HCT116 (cell line): ENCODE data around the gene C17orf114.

Experiments used
- ATAC-seq: fragments of 200-7000 bp; cut with Tn5 transposase; 2 replicates; pipeline ENCODE4 v1.9.1; 2020; ENCODE audit warnings: mild to moderate bottlenecking, moderate library complexity
- BruUV-seq: library from RNA; stranded (reverse); fragments of 400-500 nt; replicated peaks from 2 replicates; lab custom pipeline; 2021; lab: Mats Ljungman, UMichigan
- CTCF ChIA-PET: fragments of 300-600 bp; sonication (Branson Sonifier 250); formaldehyde crosslinking; loops from one replicate; lab custom pipeline; 2021; ENCODE audit warnings: antibody characterized with exemption; lab: Charles Lee
- POLR2A ChIA-PET: fragments of 300-600, 350-600 bp; sonication (Branson Sonifier 250); formaldehyde crosslinking; loops from one replicate; lab custom pipeline; 2021; ENCODE audit warnings: antibody characterized with exemption; lab: Charles Lee
- RAD21 ChIA-PET, 2 experiments: fragments of 300-600 bp; sonication (Branson Sonifier 250); formaldehyde crosslinking; loops; one replicate each; lab custom pipeline; 2023; ENCODE audit warnings: low total read pairs in 2 of 2; ENCODE audit not compliant: uncharacterized antibody in 2 of 2, unreplicated experiment in 2 of 2, low non-redundant PET in 1 of 2; lab: Charles Lee
- DNase-seq: peaks from one replicate; pipeline ENCODE4 v3.0.0-alpha.2; 2010; ENCODE audit warnings: low read depth, low spot score
- H2AFZ ChIP-seq: fragments of 200-600 bp; shearing (Covaris generic), sonication (generic); 2 replicates; pipeline ENCODE4 v1.6.1; 2017; ENCODE audit warnings: low read depth, mixed run types, mixed read lengths, antibody characterized with exemption, low read length; ENCODE audit not compliant: poor library complexity, severe bottlenecking
- H3K27ac ChIP-seq: 2 replicates; pipeline ENCODE4 v1.5.1; 2012; ENCODE audit warnings: low read depth, low read length
- H3K27me3 ChIP-seq: fragments of 200-600 bp; sonication (generic); 2 replicates; pipeline ENCODE4 v1.6.1; 2016; ENCODE audit warnings: mixed run types, low read length, mixed read lengths; ENCODE audit not compliant: insufficient read depth
- H3K36me3 ChIP-seq, 2 experiments: fragments of 200-500 bp in 1 of 2; fragments of 200-600 bp in 1 of 2; sonication (Bioruptor generic) in 1 of 2; sonication (generic) in 1 of 2; 2 replicates each; pipeline versions ENCODE4 v1.5.1 to v1.6.1; 2014 to 2016; ENCODE audit warnings: low read length in 2 of 2, inconsistent platforms in 1 of 2, mixed read lengths in 1 of 2, mixed run types in 1 of 2; ENCODE audit not compliant: insufficient read depth in 2 of 2, control insufficient read depth in 1 of 2
- H3K4me1 ChIP-seq, 2 experiments: fragments of 200-600 bp in 1 of 2; sonication (generic) in 1 of 2; 2 replicates each; pipeline versions ENCODE4 v1.5.1 to v1.6.1; 2012 to 2017; ENCODE audit warnings: low read length in 2 of 2, inconsistent platforms in 1 of 2, mild to moderate bottlenecking in 1 of 2, mixed read lengths in 1 of 2, mixed run types in 1 of 2, moderate library complexity in 1 of 2; ENCODE audit not compliant: insufficient read depth in 2 of 2, control insufficient read depth in 1 of 2
- H3K4me2 ChIP-seq: fragments of 200-600 bp; sonication (generic); 2 replicates; pipeline ENCODE4 v1.6.1; 2017; ENCODE audit warnings: mixed run types, low read length, mixed read lengths
- H3K4me3 ChIP-seq, 2 experiments: fragments of 200-600 bp in 1 of 2; sonication (generic) in 1 of 2; replicated peaks in 1 of 2; 2 replicates each; pipeline ENCODE4 v1.5.1; 2011 to 2016; ENCODE audit warnings: low read length in 2 of 2, control low read depth in 1 of 2, low read depth in 1 of 2, mild to moderate bottlenecking in 1 of 2, mixed read lengths in 1 of 2, mixed run types in 1 of 2
- H3K79me2 ChIP-seq: fragments of 200-600 bp; sonication (generic); 2 replicates; pipeline ENCODE4 v1.6.1; 2017; ENCODE audit warnings: mild to moderate bottlenecking, mixed run types, low read length, moderate library complexity, mixed read lengths; ENCODE audit not compliant: insufficient read depth
- H3K9ac ChIP-seq: fragments of 200-600 bp; sonication (generic); 2 replicates; pipeline ENCODE4 v1.6.1; 2016; ENCODE audit warnings: low read length, mixed read lengths
- H3K9me2 ChIP-seq: fragments of 200-600 bp; sonication (generic), shearing (Covaris generic); 2 replicates; pipeline ENCODE4 v1.6.1; 2017; ENCODE audit warnings: mixed run types, mild to moderate bottlenecking, moderate library complexity; ENCODE audit not compliant: insufficient read depth
- H3K9me3 ChIP-seq, 2 experiments: fragments of 200-500 bp in 1 of 2; fragments of 200-600 bp in 1 of 2; sonication (Bioruptor generic) in 1 of 2; sonication (generic) in 1 of 2; 2 replicates each; pipeline ENCODE4 v1.6.1; 2014 to 2017; ENCODE audit warnings: low read length in 2 of 2, mixed read lengths in 2 of 2, inconsistent platforms in 1 of 2, low read depth in 1 of 2, mild to moderate bottlenecking in 1 of 2, mixed run types in 1 of 2, moderate library complexity in 1 of 2; ENCODE audit not compliant: control insufficient read depth in 1 of 2, insufficient read depth in 1 of 2
- H4K20me1 ChIP-seq: fragments of 200-600 bp; sonication (generic), shearing (Covaris generic); 2 replicates; pipeline ENCODE4 v1.6.1; 2017; ENCODE audit warnings: mixed run types, mild to moderate bottlenecking, moderate library complexity; ENCODE audit not compliant: insufficient read depth
- EZH2phosphoT487 ChIP-seq: fragments of 200-600 bp; IDR thresholded peaks from 2 replicates; pipeline ENCODE4 v1.6.1; 2018; ENCODE audit warnings: antibody characterized with exemption, borderline replicate concordance
- FOSL1 ChIP-seq: IDR thresholded peaks from 2 replicates; pipeline ENCODE4 v1.6.1; 2012; ENCODE audit warnings: low read depth
- SP1 ChIP-seq: IDR thresholded peaks from 2 replicates; pipeline ENCODE4 v1.6.1; 2012; ENCODE audit warnings: low read depth
- YY1 ChIP-seq: IDR thresholded peaks from 2 replicates; pipeline ENCODE4 v1.6.1; 2011; ENCODE audit warnings: low read length, low read depth, moderate library complexity, mild to moderate bottlenecking; ENCODE audit not compliant: insufficient replicate concordance; ENCODE audit errors: extremely low read depth
- intact Hi-C: fragments of 100-400 bp; cut with micrococcal nuclease; formaldehyde crosslinking; loops from 2 replicates; pipeline ENCODE4 v1.10.0; 2022
- TF ChIP-seq, protein P1 (sequence below): IDR thresholded peaks from 2 replicates; pipeline ENCODE4 v1.6.1; 2011; ENCODE audit warnings: mild to moderate bottlenecking, low read length, moderate library complexity; ENCODE audit not compliant: insufficient replicate concordance; ENCODE audit errors: extremely low read depth
- TF ChIP-seq, protein P2 (sequence below), 3 experiments: fragments of 200-600 bp in 1 of 3; sonication (generic) in 1 of 3; IDR thresholded peaks in 2 of 3; conservative IDR thresholded peaks in 1 of 3; 2 replicates each; pipeline ENCODE4 v1.5.1; 2012 to 2017; ENCODE audit warnings: low read depth in 2 of 3, low read length in 2 of 3, antibody characterized with exemption in 1 of 3, borderline replicate concordance in 1 of 3, control low read depth in 1 of 3, mild to moderate bottlenecking in 1 of 3, mixed read lengths in 1 of 3, mixed run types in 1 of 3, moderate library complexity in 1 of 3; ENCODE audit not compliant: insufficient read depth in 1 of 3

The C17orf114 gene

GRCh38 chr17:4802228-4802627 is at the start of gene C17orf114:
TSS of gene C17orf114 (minus strand) at chr17:4802328.
- no peaks in the 10 kb centered on the region for H3K9me3 ChIP-seq
- CTCF ChIA-PET: no interaction called here

More at GRCh38 chr17:4802228-4802627, at the start of gene C17orf114:
- no TSS peak for BruUV-seq
- no peak within 1 kb of the TSS for H3K9ac ChIP-seq
- peaks cover 7% of the 10 kb centered on the region for H3K79me2 ChIP-seq
- ATAC-seq (no peak), DNase-seq (no peak)
- no peak within 1 kb of the TSS for H3K27ac ChIP-seq
- H2AFZ ChIP-seq: no peak within 1 kb of the TSS
- H3K4me3 ChIP-seq: no peak within 1 kb of the TSS
- intact Hi-C loops: no loop called here
- RAD21 ChIA-PET: no interaction called here
- peaks cover 6 to 7% of the 10 kb centered on the region in 2 experiments; a peak in 3 of 4 replicates for H3K4me1 ChIP-seq
- peaks cover 8 to 18% of the 10 kb centered on the region in 2 experiments for H3K36me3 ChIP-seq
- TF ChIP-seq, protein P1, sequence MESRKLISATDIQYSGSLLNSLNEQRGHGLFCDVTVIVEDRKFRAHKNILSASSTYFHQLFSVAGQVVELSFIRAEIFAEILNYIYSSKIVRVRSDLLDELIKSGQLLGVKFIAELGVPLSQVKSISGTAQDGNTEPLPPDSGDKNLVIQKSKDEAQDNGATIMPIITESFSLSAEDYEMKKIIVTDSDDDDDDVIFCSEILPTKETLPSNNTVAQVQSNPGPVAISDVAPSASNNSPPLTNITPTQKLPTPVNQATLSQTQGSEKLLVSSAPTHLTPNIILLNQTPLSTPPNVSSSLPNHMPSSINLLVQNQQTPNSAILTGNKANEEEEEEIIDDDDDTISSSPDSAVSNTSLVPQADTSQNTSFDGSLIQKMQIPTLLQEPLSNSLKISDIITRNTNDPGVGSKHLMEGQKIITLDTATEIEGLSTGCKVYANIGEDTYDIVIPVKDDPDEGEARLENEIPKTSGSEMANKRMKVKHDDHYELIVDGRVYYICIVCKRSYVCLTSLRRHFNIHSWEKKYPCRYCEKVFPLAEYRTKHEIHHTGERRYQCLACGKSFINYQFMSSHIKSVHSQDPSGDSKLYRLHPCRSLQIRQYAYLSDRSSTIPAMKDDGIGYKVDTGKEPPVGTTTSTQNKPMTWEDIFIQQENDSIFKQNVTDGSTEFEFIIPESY: no peak
- TF ChIP-seq YY1 (no peak), SP1 (no peak), FOSL1 (no peak), EZH2phosphoT487 (no peak)
- TF ChIP-seq, protein P2, sequence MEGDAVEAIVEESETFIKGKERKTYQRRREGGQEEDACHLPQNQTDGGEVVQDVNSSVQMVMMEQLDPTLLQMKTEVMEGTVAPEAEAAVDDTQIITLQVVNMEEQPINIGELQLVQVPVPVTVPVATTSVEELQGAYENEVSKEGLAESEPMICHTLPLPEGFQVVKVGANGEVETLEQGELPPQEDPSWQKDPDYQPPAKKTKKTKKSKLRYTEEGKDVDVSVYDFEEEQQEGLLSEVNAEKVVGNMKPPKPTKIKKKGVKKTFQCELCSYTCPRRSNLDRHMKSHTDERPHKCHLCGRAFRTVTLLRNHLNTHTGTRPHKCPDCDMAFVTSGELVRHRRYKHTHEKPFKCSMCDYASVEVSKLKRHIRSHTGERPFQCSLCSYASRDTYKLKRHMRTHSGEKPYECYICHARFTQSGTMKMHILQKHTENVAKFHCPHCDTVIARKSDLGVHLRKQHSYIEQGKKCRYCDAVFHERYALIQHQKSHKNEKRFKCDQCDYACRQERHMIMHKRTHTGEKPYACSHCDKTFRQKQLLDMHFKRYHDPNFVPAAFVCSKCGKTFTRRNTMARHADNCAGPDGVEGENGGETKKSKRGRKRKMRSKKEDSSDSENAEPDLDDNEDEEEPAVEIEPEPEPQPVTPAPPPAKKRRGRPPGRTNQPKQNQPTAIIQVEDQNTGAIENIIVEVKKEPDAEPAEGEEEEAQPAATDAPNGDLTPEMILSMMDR (IDR thresholded peaks at IDR 0.05 in 2 of 3, conservative IDR thresholded peaks at IDR 0.05 in 1 of 3; ENCODE audit: borderline replicate concordance in 1 of 3, insufficient read depth in 1 of 3, low read depth in 2 of 3, low read length in 2 of 3): no peak
- H3K27me3 ChIP-seq: no peaks in the 10 kb centered on the region
- H3K9me2 ChIP-seq: no peaks in the 10 kb centered on the region
- no peak within 1 kb of the TSS for H3K4me2 ChIP-seq
- no peaks in the 10 kb centered on the region for H4K20me1 ChIP-seq
- POLR2A ChIA-PET: no interaction called here
